Activated naive CD4-positive, alpha-beta T cell treated with Interleukin-2 at 50 U/mL for 16 hours (primary cell): ENCODE data around the gene SLC49A3.
"Not testable (repeated sequence)": the region's sequence is repeated elsewhere in the genome, so short reads cannot be mapped to it uniquely, and the experiment has no call there.

Experiments
- DNase-seq: peaks from one replicate; pipeline ENCODE4 v3.0.0-alpha.2; 2020

Gene SLC49A3

DNA sequence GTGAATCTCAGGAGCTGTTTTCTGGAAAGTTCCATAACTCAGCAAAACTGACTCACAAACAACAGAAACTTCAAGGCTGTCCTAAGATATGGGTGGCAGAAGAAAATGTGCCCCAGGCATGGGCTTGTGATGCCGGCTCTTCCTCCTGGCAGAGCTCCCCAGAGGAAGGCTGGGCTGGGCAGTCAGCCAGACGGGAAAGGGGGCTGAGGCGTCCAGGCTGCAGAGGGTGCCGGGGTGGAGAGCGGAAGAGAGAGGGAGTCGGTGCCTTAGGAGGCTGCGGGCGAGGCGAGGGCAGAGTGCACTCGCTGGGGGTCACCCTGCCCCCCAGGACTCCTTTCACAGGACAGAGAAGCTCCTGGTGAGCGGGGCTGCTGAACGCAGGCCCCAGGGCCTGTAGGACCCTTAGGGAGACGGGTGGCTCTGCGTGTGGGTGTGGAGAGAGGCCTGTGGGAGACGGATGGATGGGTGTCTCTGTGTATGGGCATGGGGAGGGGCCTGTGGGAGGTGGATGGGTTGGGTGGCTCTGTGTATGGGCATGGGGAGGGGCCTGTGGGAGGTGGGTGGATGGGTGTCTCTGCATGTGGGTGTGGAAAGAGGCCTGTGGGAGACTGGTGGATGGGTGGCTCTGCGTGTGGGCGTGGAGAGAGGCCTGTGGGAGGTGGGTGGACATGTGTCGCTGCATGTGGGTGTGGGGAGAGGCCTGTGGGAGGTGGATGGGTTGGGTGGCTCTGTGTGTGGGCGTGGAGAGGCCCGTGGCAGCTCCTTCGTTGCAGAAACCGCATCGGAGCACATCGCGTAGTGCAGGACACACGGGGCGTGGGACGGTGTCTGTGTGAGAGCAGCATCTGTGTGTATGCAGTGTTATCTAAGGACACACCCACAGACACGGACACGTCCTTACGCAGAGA is 32.6 kb upstream of the SLC49A3 start:
- no peak for DNase-seq

DNA sequence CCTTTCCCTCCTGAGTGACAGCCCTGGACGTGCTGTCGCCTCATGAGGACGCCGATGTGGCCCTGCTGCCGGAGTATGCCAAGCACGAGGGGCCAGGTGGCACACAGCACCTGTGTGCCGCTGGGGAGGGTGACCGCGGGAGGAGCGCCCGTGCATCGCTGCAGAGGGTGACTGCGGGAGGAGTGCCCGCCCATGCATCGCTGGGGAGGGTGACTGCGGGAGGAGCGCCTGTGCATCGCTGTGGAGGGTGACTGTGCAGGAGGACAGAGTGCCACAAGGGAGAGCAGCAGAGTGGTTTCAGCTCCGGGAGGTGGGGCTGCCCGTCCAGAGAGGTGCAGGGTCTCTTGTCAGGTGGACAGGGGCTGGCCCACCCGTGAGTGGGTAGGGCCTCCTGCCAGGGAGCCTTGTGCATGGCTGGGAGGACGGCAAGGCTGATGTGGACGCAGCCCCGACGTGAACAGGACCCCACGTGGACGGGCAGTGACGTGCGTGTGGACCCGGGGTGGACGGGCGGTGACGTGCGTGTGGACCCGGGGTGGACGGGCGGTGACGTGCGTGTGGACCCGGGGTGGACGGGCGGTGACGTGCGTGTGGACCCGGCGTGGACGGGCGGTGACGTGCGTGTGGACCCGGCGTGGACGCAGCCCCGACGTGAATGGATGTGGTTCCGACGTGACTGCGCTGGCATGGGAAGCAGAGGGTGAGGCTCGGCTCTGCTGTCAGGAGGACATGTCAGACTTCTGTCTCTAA is 31.3 kb upstream of the SLC49A3 start:
- DNase-seq = no peak

DNA sequence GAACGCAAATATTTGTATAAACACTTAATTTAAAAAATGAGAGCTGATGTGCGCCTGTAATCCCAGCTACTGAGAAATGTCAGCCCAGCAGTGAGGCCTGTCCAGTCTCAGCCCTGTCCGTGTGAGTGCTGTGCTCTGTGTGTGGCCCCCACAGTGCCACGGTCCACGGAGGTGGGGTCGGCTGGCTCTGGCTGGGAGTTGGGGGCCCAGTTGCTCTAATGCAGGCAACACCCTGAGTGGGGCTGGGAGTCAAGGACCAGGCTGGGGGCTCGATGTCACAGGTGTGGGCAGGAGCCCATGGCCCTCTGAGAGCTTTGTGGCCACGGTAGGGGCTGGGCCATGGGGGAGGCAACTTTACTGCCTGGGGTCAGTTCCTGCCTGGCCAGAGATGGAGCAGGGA is 29.5 kb upstream of the SLC49A3 start:
- DNase-seq = no peak

DNA sequence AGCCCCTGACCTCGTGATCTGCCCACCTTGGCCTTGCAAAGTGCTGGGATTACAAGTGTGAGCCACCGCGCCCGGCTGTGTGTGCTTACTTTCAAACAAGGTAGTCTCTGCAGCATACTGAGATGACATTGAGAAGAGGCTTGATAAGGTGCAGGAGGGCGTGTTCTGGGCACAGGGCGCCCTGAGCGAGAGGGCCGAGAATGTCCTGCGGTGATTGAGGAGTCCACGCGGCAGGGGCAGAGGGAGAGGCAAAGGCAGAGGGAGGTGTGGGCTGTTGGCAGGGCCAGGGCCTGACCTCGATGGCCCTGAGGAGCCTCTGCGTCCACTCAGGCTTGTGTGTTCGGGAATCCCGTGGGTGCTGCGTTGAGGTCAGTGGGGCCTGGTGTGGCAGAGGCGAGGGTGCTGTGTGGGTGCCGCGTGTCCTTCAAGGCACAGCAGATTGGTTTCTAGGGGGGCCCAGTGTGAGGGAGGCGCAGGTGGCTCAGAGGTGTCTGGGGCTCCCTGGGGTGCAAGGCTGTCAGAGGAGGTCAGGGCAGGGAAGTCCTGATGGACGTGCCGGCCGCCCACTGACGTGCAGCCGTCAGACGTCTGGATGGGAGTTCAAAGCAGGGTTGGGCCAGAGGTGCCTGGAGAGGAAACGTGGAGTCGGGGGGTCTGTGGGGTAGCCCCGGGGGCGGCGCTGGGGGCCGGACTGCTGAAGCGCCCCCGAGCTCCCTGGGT is 28.8 kb upstream of the SLC49A3 start:
- DNase-seq = no peak

DNA sequence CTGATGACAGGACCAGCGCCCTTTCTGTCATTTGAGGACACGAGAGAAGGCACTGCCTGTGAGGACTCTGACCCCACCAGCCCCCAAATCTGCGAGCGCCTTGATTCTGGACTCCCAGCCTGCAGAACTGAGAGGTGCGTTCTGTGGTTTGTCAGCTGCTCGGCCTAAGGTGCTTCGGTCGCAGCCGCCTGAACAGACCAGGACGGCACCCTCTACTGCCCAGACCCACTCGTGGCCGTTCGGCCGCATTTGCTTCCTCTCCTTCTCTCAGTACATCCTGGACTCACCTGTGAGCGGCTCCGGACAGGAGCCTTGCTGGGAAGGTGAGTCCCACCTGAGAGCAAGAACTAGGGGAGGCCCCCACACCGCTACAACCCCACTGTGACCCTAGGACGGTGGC is 25.1 kb upstream of the SLC49A3 start:
- no peak for DNase-seq

DNA sequence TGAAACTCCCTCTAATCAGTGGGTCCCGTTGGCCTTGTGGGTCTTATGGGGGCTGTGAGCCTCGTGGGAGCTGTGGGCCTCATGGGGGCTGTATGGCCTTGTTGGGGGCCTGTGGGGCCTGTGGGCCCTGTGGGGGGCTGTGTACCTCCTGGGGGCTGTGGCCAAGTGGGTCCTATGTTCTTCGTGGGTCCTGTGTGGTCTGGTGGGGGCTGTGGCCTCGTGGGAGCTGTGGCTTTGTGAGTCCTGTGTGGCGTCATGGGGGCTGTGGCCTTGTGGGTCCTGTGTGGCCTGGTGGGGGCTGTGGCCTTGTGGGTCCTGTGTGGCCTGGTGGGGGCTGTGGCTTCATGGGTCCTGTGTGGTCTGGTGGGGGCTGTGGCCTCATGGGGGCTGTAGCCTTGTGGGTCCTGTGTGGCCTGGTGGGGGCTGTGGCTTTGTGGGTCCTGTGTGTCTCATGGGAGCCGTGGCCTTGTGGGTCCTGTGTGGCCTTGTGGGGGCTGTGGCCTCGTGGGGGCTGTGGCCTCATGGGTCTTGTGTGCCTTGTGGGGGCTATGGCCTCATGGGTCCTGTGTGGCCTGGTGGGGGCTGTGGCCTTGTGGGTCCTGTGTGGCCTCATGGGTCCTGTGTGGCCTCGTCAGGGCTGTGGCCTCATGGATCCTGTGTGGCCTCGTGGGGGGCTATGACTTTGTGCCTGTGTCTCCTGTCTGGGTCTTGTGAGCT is 24.1 kb upstream of the SLC49A3 start:
- no peak for DNase-seq

DNA sequence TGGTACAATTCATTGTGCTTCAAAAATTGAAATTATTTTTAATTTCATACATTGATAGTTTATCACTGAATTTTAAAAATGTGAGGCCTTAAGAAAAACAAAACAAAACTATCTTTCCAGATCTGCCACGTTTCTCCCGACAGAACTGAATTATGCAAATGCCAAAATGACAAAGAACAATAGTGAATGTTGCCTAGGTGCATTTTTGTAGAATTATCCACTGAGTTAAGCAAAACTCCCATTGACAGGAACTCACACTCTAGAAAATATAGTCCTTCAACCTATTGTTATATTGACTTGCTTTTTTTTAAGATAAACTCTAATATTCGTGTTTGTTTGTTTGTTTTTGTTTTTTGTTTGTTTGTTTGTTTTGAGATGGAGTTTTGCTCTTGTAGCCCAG is 23.1 kb upstream of the SLC49A3 start:
- no peak for DNase-seq

DNA sequence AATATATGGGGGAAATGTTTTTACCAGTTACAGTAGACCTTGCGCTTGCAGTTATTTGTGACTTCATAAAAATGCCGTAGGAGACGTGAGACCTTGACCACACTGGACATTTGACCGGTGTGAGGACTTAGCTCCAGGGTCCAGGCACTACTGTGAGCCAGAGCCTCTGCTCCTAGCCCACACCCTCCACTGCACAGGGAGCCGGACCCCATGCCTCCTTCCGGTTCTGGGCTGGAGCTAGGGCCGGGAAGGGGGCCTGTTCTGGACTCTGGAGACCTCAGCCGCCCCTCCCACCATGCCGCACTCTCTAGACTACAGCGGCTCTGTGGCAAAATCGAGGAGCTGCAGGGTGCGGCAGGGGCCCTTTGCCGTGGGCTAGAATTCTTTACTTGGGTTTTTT is 22.0 kb upstream of the SLC49A3 start:
- DNase-seq = no peak

DNA sequence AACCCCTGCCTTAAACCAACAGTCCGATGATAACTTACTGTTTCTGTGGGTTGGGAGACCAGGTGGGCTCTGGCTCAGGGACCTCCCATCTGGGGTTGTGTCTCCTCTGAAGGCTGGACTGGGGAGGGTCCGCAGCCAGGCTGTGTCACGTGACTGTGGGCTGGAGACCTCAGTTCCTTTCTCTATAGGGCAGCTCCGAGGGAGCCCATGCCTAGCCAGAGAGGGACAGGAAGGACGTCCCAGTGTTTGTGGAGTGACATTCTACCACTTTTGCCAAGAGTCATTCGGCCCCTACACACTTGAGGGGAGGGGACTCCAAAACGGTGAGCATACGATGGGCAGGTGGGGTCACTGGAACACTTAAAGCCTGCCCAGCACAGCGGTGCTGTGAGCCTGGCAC is 21.2 kb upstream of the SLC49A3 start:
- no peak for DNase-seq

DNA sequence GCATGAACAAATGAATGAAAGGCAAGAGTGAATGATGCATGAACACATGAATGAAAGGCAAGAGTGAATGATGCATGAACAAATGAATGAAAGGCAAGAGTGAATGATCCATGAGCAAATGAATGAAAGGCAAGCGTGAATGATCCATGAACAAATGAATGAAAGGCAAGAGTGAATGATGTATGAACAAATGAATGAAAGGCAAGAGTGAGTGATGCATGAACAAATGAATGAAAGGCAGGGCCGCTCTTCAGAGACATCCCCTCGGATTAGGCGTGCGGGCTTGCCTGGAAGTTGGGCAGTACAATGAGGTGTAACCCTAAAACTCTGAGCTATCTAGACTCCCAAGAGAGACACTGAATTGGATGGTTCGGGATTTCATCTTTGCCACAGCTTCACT is 20.4 kb upstream of the SLC49A3 start:
- no peak for DNase-seq

DNA sequence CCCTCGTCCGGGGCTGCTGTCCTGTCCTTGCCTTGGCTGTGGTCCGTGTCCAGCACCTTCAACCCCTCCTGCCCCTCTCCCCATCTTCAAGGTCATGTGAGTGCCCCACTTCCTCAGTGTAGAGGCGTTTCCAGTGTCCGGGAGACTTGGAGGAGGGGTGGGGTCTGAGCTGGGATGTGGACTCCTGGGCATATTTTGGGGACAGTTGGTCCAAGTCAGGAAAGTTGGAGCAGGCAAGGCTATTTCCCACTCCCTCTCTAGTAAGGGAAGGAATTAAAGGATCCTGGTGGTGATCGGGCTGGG is 19.6 kb upstream of the SLC49A3 start:
- DNase-seq = no peak

DNA sequence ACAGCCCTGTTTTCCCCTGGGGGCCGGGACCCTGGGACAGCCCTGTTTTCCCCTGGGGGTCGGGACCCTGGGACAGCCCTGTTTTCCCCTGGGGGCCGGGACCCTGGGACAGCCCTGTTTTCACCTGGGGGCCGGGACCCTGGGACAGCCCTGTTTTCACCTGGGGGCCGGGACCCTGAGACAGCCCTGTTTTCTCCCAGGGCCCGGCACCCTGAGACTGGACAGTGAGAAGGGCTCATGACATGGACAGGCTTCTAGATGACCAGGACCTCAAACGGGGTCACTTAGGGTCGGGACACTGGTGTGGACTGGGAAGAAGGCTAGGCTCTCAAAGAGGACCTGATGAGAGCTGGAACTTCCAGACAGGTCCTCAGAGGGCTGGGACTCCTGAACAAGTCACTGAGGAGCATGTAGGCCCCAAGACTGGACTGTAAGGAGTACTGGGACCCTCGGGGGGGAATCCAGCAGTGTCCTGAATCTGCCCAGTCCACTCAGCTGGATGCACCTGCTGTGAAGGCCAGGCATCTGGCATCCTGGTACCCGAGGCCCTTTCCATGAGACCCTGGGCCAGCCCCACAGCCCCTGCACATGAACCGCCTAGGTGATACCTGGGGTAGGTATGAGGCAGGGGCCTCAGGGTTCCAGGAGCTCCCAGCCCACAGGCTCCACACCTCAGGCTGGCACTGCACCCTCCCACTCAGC is 19.1 kb upstream of the SLC49A3 start:
- DNase-seq = no peak

DNA sequence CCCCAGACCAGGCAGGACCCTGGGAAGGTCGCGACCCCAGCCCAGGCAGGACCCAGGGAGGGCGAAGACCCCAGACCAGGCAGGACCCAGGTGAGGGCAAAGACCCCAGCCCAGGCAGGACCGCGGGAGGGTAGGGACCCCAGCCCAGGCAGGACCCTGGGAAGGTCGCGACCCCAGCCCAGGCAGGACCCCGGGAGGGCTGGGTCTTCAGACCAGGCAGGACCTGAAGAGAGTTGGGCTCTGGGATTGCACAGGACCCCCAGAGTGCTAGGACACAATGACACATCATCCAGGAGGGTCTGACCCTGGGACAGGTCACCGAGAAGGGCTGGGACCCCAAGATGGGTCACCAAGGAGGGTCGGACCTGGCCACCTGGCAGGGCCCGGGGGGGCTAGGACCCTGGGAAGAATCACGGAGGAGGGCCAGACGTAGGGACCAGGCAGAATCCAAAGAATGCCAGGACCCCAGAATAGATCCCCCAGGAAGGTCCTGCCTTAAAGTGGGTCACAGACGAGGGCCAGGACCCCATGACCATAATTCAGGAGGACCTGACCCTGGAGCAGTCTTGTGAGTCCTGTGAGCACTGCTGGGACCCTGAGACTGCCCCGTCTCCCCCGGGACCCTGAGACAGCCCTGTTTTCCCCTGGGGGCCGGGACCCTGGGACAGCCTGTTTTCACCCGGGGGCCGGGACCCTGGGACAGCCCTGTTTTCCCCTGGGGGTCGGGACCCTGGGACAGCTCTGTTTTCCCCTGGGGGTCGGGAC is 18.1 kb upstream of the SLC49A3 start:
- DNase-seq = no peak

DNA sequence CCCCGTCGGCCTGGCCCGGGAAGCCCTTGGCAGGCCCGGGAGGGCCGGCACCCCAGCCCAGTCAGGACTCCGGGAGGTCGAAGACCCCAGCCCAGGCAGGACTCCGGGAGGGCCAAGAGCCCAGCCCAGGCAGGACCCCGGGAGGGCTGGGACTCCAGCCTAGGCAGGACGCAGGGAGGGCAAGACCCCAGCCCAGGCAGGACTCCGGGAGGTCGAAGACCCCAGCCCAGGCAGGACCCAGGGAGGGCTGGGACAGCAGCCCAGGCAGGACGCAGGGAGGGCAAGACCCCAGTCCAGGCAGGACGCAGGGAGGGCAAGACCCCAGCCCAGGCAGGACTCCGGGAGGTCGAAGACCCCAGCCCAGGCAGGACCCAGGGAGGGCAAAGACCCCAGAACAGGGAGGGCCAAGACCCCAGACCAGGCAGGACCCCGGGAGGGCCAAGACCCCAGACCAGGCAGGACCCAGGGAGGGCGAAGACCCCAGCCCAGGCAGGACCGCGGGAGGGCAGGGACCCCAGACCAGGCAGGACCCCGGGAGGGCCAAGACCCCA is 17.2 kb upstream of the SLC49A3 start:
- not testable (repeated sequence) for DNase-seq

DNA sequence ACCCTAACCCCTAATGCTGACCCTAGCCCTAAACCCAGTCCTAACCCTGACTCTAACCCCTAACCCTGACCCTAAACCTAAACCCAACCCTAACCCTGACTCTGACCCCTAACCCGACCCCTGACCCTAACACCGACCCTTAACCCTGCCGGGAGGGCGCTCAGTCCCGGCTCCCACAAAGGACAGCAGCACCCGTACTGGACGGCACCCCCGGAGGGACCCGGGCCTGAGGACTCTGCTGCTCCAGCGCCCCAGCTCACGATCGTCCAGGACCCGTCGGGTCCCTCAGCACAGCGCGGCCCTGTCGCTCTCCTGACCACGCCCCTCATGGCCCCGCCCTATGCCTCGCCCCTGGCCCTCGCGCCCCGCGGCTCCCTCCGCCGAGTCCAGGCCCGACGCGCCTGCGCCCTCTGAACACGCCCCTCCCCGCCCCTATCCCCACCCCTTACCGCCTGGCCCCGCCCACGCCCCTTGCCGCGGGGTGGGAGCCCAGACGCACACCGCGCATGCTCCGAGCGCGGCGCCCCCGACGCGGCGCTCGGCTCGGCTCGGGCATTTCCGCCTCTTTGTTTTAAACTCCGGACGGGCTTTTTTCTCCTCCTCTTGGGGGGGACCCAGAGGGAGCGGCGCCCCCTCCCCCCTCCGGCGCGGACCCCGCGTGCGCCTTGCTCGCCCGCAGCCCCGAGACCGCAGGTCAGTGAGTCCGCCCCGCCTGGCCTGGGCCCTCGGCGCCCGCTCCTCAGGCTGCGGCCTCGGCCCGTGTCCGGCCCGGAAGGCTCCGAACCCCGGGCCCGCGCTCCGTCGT is 16.5 kb upstream of the SLC49A3 start, which contains the start of gene PCGF3:
PCGF3 (plus strand) TSS at position 555 of the 805 bp plus-strand sequence. CDS start 27,849 bp downstream, outside the sequence.
- DNase-seq = peak; percentile 97

DNA sequence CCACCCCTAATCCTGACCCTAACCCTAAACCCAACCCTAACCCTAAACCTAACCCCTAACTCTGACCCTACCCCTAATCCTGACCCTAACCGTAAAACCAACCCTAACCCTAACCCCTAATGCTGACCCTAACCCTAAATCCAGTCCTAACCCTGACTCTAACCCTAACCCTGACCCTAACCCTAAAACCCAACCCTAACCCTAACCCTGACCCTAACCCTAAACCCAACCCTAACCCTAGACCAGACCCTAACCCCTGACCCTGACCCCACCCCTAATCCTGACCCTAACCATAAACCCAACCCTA is 16.0 kb upstream of the SLC49A3 start:
- DNase-seq = no peak

DNA sequence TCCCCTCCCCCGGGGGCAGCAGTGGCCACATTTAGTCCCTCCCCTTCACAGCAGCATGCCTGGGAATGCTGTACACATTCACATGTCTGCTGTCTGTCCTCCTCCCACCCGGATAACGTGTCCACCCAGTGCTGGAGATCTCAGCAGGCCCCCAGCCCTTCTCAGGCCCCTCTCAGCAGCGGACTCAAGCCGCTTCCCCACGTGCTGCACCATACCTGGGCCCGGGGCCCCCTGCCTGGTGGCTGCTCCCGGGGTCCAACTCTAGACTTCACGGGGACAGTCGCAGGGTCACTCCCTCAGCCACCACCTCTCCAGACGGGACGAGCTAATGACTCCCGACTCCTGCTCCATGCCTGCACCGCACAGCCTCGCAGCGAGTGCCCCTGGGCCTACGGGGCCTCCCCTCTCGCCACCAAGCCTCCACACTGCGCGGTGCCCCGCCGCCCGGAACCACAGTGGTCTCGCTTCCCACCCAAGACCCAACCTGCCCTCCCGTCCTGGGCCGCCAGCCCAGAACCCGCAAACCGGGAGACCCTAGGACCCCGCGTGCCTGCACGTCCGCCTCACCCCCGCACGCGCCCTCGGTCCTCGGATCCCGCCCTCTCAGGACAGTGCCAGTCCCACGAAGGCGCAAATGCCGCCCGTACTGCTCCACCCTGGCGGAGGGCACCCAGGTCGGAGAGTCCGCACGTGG is 15.4 kb upstream of the SLC49A3 start:
- DNase-seq = no peak

DNA sequence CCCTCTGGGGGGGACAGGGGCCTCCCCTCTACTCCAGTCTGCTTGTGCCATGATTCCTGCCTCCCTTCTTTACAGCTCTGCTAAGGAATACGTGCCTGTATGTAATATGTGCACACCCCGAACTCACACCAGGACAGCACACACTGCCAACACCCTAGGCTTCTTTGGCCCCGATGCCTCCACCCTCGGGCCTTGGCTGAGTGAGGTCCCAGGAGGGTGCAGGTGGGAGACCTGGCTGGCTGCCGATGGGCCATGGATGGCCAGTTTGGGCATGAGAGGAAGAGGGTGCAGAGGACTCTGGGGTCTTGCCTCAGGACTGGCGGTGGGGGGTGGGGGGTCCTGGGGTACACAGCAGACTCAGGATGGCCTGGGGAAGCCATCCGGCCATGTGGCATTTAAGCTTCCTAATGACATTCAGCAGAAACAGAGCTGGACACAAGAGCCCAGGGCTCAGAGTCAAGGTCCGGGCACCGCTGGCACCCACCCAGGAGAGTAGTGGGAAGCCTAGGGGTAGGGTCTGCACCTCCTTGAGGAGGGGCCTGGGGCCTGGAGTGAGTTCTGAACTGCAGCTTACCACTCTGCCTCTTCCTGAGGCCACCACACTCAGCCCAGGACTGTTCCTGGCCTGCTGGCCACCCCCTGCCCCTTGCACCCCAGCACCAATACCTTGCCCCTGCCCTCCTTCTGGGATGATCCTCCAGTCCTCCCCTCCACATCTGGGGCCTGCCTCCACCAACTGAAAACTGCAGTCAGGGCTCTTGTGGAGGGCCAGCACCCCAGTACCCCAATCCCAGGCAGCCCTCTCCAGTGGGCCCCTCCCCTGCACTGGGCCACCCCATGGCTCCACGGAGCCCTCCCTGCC is 14.6 kb upstream of the SLC49A3 start:
- no peak for DNase-seq

DNA sequence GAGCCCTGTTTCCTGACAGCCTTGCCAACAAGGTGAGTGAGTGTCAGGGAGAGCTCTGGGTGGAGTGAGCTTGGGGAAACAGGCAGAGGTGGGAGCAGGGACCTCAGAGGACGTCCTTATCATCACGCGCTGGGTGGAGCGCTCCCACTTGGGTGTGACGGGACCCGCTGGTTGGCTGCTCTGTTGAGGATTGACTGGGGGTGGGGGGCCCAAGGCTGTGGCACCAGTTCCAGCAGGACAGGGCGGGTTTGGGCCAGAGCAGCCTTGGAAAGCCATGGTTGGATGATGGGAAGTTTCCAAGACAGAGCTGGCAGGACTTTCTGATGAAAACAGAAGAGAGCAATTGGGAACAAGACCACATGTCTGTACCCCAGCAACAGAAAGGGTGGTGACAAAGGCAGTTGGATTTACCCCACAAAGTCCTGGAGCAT is 13.7 kb upstream of the SLC49A3 start:
- no peak for DNase-seq
